Ishikawa (cell line): ENCODE measurements around the gene C1orf198.

Experiments used
- CEBPB ChIP-seq: IDR thresholded peaks from 2 replicates; pipeline ENCODE4 v1.6.1; 2012
- CREB1 ChIP-seq: IDR thresholded peaks from 2 replicates; pipeline ENCODE4 v1.6.1; 2012; ENCODE audit warnings: low read depth
- EGR1 ChIP-seq: IDR thresholded peaks from 2 replicates; pipeline ENCODE4 v1.6.1; 2012
- EP300 ChIP-seq: IDR thresholded peaks from 2 replicates; pipeline ENCODE4 v1.6.1; 2012; ENCODE audit warnings: borderline replicate concordance
- FOXM1 ChIP-seq: IDR thresholded peaks from 2 replicates; pipeline ENCODE4 v1.6.1; 2012; ENCODE audit warnings: low read depth, borderline replicate concordance
- NFIC ChIP-seq: IDR thresholded peaks from 2 replicates; pipeline ENCODE4 v1.6.1; 2012
- RAD21 ChIP-seq: IDR thresholded peaks from 2 replicates; pipeline ENCODE4 v1.6.1; 2012; ENCODE audit warnings: low read depth
- TAF1 ChIP-seq: IDR thresholded peaks from 2 replicates; pipeline ENCODE4 v1.6.1; 2012; ENCODE audit warnings: low read depth, mild to moderate bottlenecking
- TCF12 ChIP-seq: IDR thresholded peaks from 2 replicates; pipeline ENCODE4 v1.6.1; 2012; ENCODE audit warnings: low read depth
- TEAD4 ChIP-seq: IDR thresholded peaks from 2 replicates; pipeline ENCODE4 v1.6.1; 2012
- YY1 ChIP-seq: IDR thresholded peaks from 2 replicates; pipeline ENCODE4 v1.6.1; 2012; ENCODE audit warnings: low read depth
- ZBTB7A ChIP-seq: IDR thresholded peaks from 2 replicates; pipeline ENCODE4 v1.6.1; 2012; ENCODE audit warnings: low read depth
- TF ChIP-seq, protein P1 (sequence below): IDR thresholded peaks from 2 replicates; pipeline ENCODE4 v1.6.1; 2012
- TF ChIP-seq, protein P2 (sequence below): IDR thresholded peaks from 2 replicates; pipeline ENCODE4 v1.6.1; 2012; ENCODE audit warnings: low read depth, mild to moderate bottlenecking
- TF ChIP-seq, protein P3 (sequence below): IDR thresholded peaks from 2 replicates; pipeline ENCODE4 v1.6.1; 2012

C1orf198 gene

DNA sequence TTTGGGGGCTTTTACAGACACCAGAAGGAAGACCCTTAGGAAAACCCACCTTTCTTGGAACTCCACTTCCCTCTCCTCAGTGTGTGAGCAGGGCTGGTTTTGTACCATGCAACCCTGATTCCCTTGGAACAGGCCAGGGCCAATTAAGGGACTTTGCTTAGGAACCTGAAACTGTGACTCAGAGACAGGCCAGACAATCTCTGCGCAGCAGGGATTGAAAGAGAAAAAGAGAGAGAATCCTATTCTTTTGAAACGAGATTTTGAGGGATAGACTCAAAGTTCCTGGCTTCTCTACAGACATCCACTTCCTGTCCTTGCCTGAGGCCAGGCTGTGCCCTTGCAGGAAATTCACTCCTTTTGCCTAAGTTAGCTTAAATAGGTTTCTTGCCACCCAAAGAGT lies 23.1 kb upstream of the C1orf198 start:
- no peak for TF ChIP-seq RAD21
- TF ChIP-seq, protein P1, sequence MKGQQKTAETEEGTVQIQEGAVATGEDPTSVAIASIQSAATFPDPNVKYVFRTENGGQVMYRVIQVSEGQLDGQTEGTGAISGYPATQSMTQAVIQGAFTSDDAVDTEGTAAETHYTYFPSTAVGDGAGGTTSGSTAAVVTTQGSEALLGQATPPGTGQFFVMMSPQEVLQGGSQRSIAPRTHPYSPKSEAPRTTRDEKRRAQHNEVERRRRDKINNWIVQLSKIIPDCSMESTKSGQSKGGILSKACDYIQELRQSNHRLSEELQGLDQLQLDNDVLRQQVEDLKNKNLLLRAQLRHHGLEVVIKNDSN: no peak
- TF ChIP-seq ZBTB7A: no peak

- TF ChIP-seq RAD21: no peak
- no peak for TF ChIP-seq TEAD4
- TF ChIP-seq, protein P2, sequence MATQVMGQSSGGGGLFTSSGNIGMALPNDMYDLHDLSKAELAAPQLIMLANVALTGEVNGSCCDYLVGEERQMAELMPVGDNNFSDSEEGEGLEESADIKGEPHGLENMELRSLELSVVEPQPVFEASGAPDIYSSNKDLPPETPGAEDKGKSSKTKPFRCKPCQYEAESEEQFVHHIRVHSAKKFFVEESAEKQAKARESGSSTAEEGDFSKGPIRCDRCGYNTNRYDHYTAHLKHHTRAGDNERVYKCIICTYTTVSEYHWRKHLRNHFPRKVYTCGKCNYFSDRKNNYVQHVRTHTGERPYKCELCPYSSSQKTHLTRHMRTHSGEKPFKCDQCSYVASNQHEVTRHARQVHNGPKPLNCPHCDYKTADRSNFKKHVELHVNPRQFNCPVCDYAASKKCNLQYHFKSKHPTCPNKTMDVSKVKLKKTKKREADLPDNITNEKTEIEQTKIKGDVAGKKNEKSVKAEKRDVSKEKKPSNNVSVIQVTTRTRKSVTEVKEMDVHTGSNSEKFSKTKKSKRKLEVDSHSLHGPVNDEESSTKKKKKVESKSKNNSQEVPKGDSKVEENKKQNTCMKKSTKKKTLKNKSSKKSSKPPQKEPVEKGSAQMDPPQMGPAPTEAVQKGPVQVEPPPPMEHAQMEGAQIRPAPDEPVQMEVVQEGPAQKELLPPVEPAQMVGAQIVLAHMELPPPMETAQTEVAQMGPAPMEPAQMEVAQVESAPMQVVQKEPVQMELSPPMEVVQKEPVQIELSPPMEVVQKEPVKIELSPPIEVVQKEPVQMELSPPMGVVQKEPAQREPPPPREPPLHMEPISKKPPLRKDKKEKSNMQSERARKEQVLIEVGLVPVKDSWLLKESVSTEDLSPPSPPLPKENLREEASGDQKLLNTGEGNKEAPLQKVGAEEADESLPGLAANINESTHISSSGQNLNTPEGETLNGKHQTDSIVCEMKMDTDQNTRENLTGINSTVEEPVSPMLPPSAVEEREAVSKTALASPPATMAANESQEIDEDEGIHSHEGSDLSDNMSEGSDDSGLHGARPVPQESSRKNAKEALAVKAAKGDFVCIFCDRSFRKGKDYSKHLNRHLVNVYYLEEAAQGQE: no peak
- no peak for TF ChIP-seq EGR1
- TF ChIP-seq FOXM1: no peak
- no peak for TF ChIP-seq TAF1
- TF ChIP-seq CEBPB: no peak
- TF ChIP-seq YY1: no peak
- TF ChIP-seq, protein P3, sequence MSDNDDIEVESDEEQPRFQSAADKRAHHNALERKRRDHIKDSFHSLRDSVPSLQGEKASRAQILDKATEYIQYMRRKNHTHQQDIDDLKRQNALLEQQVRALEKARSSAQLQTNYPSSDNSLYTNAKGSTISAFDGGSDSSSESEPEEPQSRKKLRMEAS: no peak
- no peak for TF ChIP-seq EP300
- TF ChIP-seq ZBTB7A: no peak
- no peak for TF ChIP-seq NFIC
- TF ChIP-seq, protein P1: no peak
- no peak for TF ChIP-seq TCF12
- TF ChIP-seq CREB1: no peak
Observed at GRCh38 chr1:230884646-230885045, 16.3 kb upstream of the C1orf198 start.

GRCh38 chr1:230883967-230884366 lies 15.6 kb upstream of the C1orf198 start:
- TF ChIP-seq TAF1: no peak
- no peak for TF ChIP-seq ZBTB7A
- no peak for TF ChIP-seq CREB1
- TF ChIP-seq RAD21: no peak
- no peak for TF ChIP-seq YY1
- no peak for TF ChIP-seq TEAD4

- TF ChIP-seq TEAD4: no peak
- TF ChIP-seq TCF12: no peak
- TF ChIP-seq EP300: no peak
- TF ChIP-seq ZBTB7A: no peak
- no peak for TF ChIP-seq EGR1
- no peak for TF ChIP-seq FOXM1
- no peak for TF ChIP-seq NFIC
- TF ChIP-seq, protein P1: no peak
- no peak for TF ChIP-seq TAF1
- TF ChIP-seq YY1: no peak
- no peak for TF ChIP-seq CEBPB
Observed at GRCh38 chr1:230879778-230880177, 11.5 kb upstream of the C1orf198 start.

GRCh38 chr1:230878591-230878990 lies 10.3 kb upstream of the C1orf198 start:
- TF ChIP-seq ZBTB7A: no peak
- TF ChIP-seq, protein P3: no peak
- TF ChIP-seq CEBPB: no peak
- TF ChIP-seq EP300: no peak
- TF ChIP-seq, protein P1: no peak
- TF ChIP-seq YY1: no peak
- TF ChIP-seq CREB1: no peak
- no peak for TF ChIP-seq TAF1
- TF ChIP-seq RAD21: no peak
- TF ChIP-seq TCF12: no peak
- TF ChIP-seq NFIC: no peak
- no peak for TF ChIP-seq TEAD4
- no peak for TF ChIP-seq FOXM1
- TF ChIP-seq, protein P2: no peak
- no peak for TF ChIP-seq EGR1
